Neural crest cell (in vitro differentiated cells): ENCODE results near the gene DTHD1. TPM values are rescaled to one million over a fixed set of nuclear protein-coding genes. Genes with fewer than 3 reads are reported as not detected.

Experiments
- DNase-seq: peaks from one replicate; pipeline ENCODE4 v3.0.0; 2021; ENCODE audit warnings: low read depth, mixed read lengths, low spot score
- H3K27ac Mint-ChIP-seq: one replicate; pipeline ENCODE4 v1.8.0; 2021; ENCODE audit warnings: mild to moderate bottlenecking, mixed read lengths; ENCODE audit not compliant: unreplicated experiment
- H3K27me3 Mint-ChIP-seq: 2 replicates; pipeline ENCODE4 v1.8.0; 2021; ENCODE audit warnings: low read depth, mild to moderate bottlenecking, mixed read lengths
- H3K36me3 Mint-ChIP-seq: 2 replicates; pipeline ENCODE4 v1.8.0; 2021; ENCODE audit warnings: low read depth, mild to moderate bottlenecking, mixed read lengths
- H3K4me1 Mint-ChIP-seq: 2 replicates; pipeline ENCODE4 v1.8.0; 2021; ENCODE audit warnings: mixed read lengths
- H3K4me3 Mint-ChIP-seq: one replicate; pipeline ENCODE4 v1.8.0; 2021; ENCODE audit warnings: mild to moderate bottlenecking, mixed read lengths
- H3K9me3 Mint-ChIP-seq: 2 replicates; pipeline ENCODE4 v1.8.0; 2021; ENCODE audit warnings: mixed read lengths
- CTCF ChIP-seq: fragments of 200-600 bp; sonication (generic); conservative IDR thresholded peaks from 2 replicates; pipeline ENCODE4 v1.5.0; 2021; ENCODE audit warnings: antibody characterized with exemption, mild to moderate bottlenecking
- total RNA-seq: library from RNA; stranded (reverse); gene quantifications from 2 replicates; pipeline ENCODE4 v1.2.1, GENCODE V29; 2021

DTHD1 gene
- total RNA-seq, 1 donor from 2014 or later, result not detected

DNA sequence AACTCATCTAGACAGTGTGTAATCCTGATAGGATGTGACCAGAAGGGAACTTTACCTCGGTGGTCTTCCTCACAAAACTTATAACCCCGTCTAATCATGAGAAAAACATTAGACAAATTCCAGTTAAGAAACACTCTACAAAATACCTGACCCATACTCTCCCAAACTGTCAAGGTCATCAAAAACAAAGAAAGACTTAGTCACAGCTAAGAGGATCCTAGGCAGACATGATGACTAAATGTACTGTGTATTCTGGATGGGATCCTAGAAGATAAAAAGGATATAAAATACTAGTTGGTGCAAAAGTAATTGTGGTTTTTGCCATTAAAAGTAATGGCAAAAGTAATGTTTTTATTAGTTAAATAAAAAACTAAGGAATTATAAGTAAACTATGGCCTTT, 81.6 kb downstream of the DTHD1 start:
- no peaks in the 10 kb centered on the region for H3K4me1 Mint-ChIP-seq
- no peak overlapping the region for H3K27ac Mint-ChIP-seq
- H3K36me3 Mint-ChIP-seq, result no peaks in the 10 kb centered on the region
- DNase-seq, result no peak
- no peak overlapping the region for H3K4me3 Mint-ChIP-seq
- no peak for TF ChIP-seq CTCF
- H3K9me3 Mint-ChIP-seq, result no peaks in the 10 kb centered on the region
- no peaks in the 10 kb centered on the region for H3K27me3 Mint-ChIP-seq

DNA sequence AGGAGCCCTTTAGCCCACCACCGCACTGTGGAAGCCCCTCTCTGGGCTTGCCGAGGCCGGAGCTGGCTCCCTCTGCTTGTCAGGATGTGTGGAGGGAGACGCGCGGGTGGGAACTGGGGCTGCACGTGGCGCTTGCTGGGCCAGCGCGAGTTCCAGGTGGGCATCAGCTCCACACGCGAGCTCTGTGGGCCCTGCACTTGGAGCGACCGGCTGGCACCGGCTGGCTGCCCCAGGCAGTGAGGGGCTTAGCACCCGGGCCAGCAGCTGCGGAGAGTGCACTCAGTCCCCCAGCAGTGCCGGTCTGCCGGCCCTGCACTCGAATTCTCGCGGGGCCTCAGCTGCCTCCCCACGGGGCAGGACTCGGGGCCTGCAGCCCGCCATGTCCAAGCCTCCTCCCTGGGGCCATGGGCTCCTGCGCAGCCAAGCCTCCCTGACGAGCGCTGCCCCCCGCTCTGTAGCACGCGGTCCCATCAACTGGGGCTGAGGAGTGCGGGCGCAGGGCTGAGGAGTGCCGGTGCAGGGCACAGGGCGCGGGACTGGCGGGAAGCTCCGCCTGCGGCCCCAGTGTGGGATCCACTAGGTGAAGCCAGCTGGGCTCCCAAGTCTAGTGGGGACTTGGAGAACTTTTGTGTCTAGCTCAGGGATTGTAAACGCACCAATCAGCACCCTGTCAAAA, 93.6 kb downstream of the DTHD1 start:
- H3K27me3 Mint-ChIP-seq, result no peaks in the 10 kb centered on the region
- H3K9me3 Mint-ChIP-seq, result peaks cover 13% of the 10 kb centered on the region
- no peak overlapping the region for H3K27ac Mint-ChIP-seq
- TF ChIP-seq CTCF, result no peak
- H3K4me3 Mint-ChIP-seq, result no peak overlapping the region
- H3K36me3 Mint-ChIP-seq, result peaks cover 7% of the 10 kb centered on the region
- DNase-seq, result no peak
- no peaks in the 10 kb centered on the region for H3K4me1 Mint-ChIP-seq

DNA sequence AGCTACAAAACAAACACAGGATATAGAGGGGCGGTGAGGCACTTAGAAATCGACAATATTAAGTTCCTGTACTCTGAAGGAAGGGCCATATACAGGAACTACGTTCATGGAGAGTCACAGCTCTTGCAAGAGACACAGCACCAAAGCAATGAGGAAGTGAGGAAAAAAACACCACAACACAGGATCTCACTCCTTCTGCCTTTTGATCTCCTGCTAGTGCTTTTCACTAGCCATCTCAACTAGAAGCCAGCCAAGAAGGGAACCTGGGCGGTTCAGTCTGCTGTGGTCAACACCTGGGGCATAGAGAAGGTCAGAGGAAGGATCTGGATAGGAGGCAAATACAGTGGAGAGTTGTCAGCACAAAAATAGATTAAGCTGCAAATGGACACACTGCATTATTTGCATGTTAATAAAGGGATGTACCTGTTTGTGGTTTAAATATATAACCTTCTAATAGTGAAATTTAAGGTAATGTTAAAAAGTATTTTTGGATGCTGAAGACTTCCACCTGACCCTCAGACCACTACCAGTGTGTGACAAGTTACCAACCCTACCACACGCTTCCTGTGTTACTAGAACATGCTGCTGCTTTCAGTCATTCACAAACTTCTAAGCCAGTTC, 104.6 kb downstream of the DTHD1 start:
- no peaks in the 10 kb centered on the region for H3K27me3 Mint-ChIP-seq
- H3K4me1 Mint-ChIP-seq, result peaks cover 8% of the 10 kb centered on the region
- H3K9me3 Mint-ChIP-seq, result no peaks in the 10 kb centered on the region
- H3K27ac Mint-ChIP-seq, result no peak overlapping the region
- H3K36me3 Mint-ChIP-seq, result no peaks in the 10 kb centered on the region
- no peak overlapping the region for H3K4me3 Mint-ChIP-seq
- DNase-seq, result no peak
- TF ChIP-seq CTCF, result no peak

- Mint-ChIP-seq H3K36me3 (no peaks in the 10 kb centered on the region), H3K27ac (no peak overlapping the region), H3K27me3 (no peaks in the 10 kb centered on the region), H3K9me3 (no peaks in the 10 kb centered on the region), H3K4me1 (peaks cover 13% of the 10 kb centered on the region), H3K4me3 (no peak overlapping the region)
- no peak for TF ChIP-seq CTCF
- no peak for DNase-seq
Measured at GRCh38 chr4:36386691-36387090, 105.3 kb downstream of the DTHD1 start.

GRCh38 chr4:36388710-36389109, 107.3 kb downstream of the DTHD1 start:
- DNase-seq, result no peak
- H3K27me3 Mint-ChIP-seq, result no peaks in the 10 kb centered on the region
- H3K36me3 Mint-ChIP-seq, result no peaks in the 10 kb centered on the region
- TF ChIP-seq CTCF, result no peak
- no peak overlapping the region for H3K27ac Mint-ChIP-seq
- H3K4me3 Mint-ChIP-seq, result no peak overlapping the region
- peaks cover 19% of the 10 kb centered on the region for H3K4me1 Mint-ChIP-seq
- H3K9me3 Mint-ChIP-seq, result no peaks in the 10 kb centered on the region
